Activated B cell treated with CpG ODN at 0.5 μM for 24 hours (primary cell): ENCODE data around the gene SLC48A1. TPM values are rescaled to one million over a fixed set of nuclear protein-coding genes. Genes with fewer than 3 reads are reported as not detected.

Experiments used
- ATAC-seq: fragments of 200-7000 bp; cut with Tn5 transposase; one replicate; pipeline ENCODE4 v1.10.0; 2021; ENCODE audit warnings: low read depth, mild to moderate bottlenecking, moderate library complexity
- CTCF ChIA-PET: fragments of 350-600 bp; sonication (Branson Sonifier 250); formaldehyde crosslinking; loops from one replicate; lab custom pipeline; 2021; ENCODE audit warnings: antibody characterized with exemption; lab: Charles Lee
- POLR2A ChIA-PET: fragments of 350-600 bp; sonication (Branson Sonifier 250); formaldehyde crosslinking; loops from one replicate; lab custom pipeline; 2021; ENCODE audit warnings: antibody characterized with exemption; lab: Charles Lee
- DNase-seq: peaks from one replicate; pipeline ENCODE4 v3.0.0; 2022
- H3K27ac Mint-ChIP-seq: one replicate; pipeline ENCODE4 v1.8.0; 2020; ENCODE audit warnings: mixed read lengths
- H3K27me3 Mint-ChIP-seq: one replicate; pipeline ENCODE4 v1.8.0; 2021; ENCODE audit warnings: mixed read lengths
- H3K36me3 Mint-ChIP-seq: one replicate; pipeline ENCODE4 v1.8.0; 2021; ENCODE audit warnings: low read depth, mixed read lengths
- H3K4me1 Mint-ChIP-seq: one replicate; pipeline ENCODE4 v1.8.0; 2021; ENCODE audit warnings: mixed read lengths
- H3K4me3 Mint-ChIP-seq: one replicate; pipeline ENCODE4 v1.8.0; 2020; ENCODE audit warnings: mild to moderate bottlenecking, mixed read lengths
- H3K9me3 Mint-ChIP-seq: one replicate; pipeline ENCODE4 v1.8.0; 2020; ENCODE audit warnings: mixed read lengths
- CTCF ChIP-seq: fragments of 200-600 bp; IDR thresholded peaks from one replicate; pipeline ENCODE4 v1.8.0; 2022; ENCODE audit warnings: antibody characterized with exemption, mild to moderate bottlenecking
- intact Hi-C: fragments of 100-400 bp; cut with micrococcal nuclease; formaldehyde crosslinking; loops from one replicate; pipeline ENCODE4 v1.15.1; 2024
- total RNA-seq: library from RNA; stranded (reverse); gene quantifications from 2 replicates; pipeline ENCODE4 v1.2.3, GENCODE V29; 2022

Gene SLC48A1
- total RNA-seq, 1 donor from 2014 or later, result 12.8 TPM

GRCh38 chr12:47775100-47775911 lies 2.3 kb downstream of the SLC48A1 start:
- TF ChIP-seq CTCF, result no peak
- ChIA-PET POLR2A (interaction anchor here (1.8 to 3.0 kb wide), 2 partner anchors 35 to 69 kb away, joined by 4 to 13 read pairs; partner anchors contain the start of gene RPAP3), CTCF (interaction anchor here (1.5 to 11.7 kb wide), 5 partner anchors 8 to 63 kb away, joined by 4 to 416 read pairs (median 52); no protein-coding TSS in a partner anchor)
- DNase-seq (no peak), ATAC-seq (no peak)
- Mint-ChIP-seq H3K36me3 (no peaks in the 10 kb centered on the region), H3K27me3 (no peaks in the 10 kb centered on the region), H3K4me3 (peak overlapping the region; percentile 3), H3K27ac (no peak overlapping the region), H3K4me1 (peaks cover 25% of the 10 kb centered on the region), H3K9me3 (no peaks in the 10 kb centered on the region)
- intact Hi-C loops, result no loop called here

- intact Hi-C loops, result no loop called here
- POLR2A ChIA-PET, result interaction anchor here (0.8 to 1.8 kb wide), 5 partner anchors 27 to 56 kb away, joined by 3 to 4 read pairs (median 3); partner anchors contain the start of gene HDAC7
These were observed 3.6 kb downstream of the SLC48A1 start for GRCh38 chr12:47776471-47777143.

GRCh38 chr12:47777151-47777550 lies 4.1 kb downstream of the SLC48A1 start:
- CTCF ChIA-PET, result interaction anchor here (1.0 to 11.4 kb wide), 8 partner anchors 10 to 125 kb away, joined by 3 to 127 read pairs (median 6); partner anchors contain the start of genes ENDOU and RAPGEF3
- intact Hi-C loops, result no loop called here
- Mint-ChIP-seq H3K4me1 (peaks cover 25% of the 10 kb centered on the region), H3K36me3 (peaks cover 5% of the 10 kb centered on the region), H3K27me3 (no peaks in the 10 kb centered on the region), H3K27ac (no peak overlapping the region), H3K4me3 (no peak overlapping the region), H3K9me3 (no peaks in the 10 kb centered on the region)
- ATAC-seq, result no peak
- TF ChIP-seq CTCF, result no peak
- POLR2A ChIA-PET, result interaction anchor here (1.0 to 1.4 kb wide), 3 partner anchors 33 to 55 kb away, joined by 3 to 4 read pairs (median 3); partner anchors contain the start of gene HDAC7
- no peak for DNase-seq

More at GRCh38 chr12:47776471-47777143, 3.6 kb downstream of the SLC48A1 start:
- no peak for TF ChIP-seq CTCF
- Mint-ChIP-seq H3K4me1 (peaks cover 25% of the 10 kb centered on the region), H3K36me3 (no peaks in the 10 kb centered on the region), H3K27ac (no peak overlapping the region), H3K27me3 (no peaks in the 10 kb centered on the region), H3K4me3 (no peak overlapping the region), H3K9me3 (no peaks in the 10 kb centered on the region)
- no peak for DNase-seq
- CTCF ChIA-PET, result interaction anchor here (1.0 to 11.4 kb wide), 9 partner anchors 9 to 124 kb away, joined by 3 to 127 read pairs (median 5); partner anchors contain the start of genes ENDOU and RAPGEF3
- no peak for ATAC-seq

GRCh38 chr12:47777741-47778558 lies 4.9 kb downstream of the SLC48A1 start:
- Mint-ChIP-seq H3K9me3 (no peaks in the 10 kb centered on the region), H3K4me3 (no peak overlapping the region), H3K27me3 (no peaks in the 10 kb centered on the region), H3K4me1 (peaks cover 22% of the 10 kb centered on the region), H3K27ac (no peak overlapping the region), H3K36me3 (peaks cover 10% of the 10 kb centered on the region)
- TF ChIP-seq CTCF, result no peak
- intact Hi-C loops, result loop anchor here (2.0 kb wide), 1 partner anchor 745 kb away; no protein-coding TSS in a partner anchor
- no peak for DNase-seq
- ATAC-seq, result no peak
- ChIA-PET POLR2A (interaction anchor here (1.0 to 1.4 kb wide), 3 partner anchors 34 to 54 kb away, joined by 3 to 4 read pairs (median 3); partner anchors contain the start of gene HDAC7), CTCF (interaction anchor here (1.0 to 11.4 kb wide), 11 partner anchors 11 to 126 kb away, joined by 3 to 127 read pairs (median 4); partner anchors contain the start of genes ENDOU and RAPGEF3)
